NCI-H2171 treated with DMSO at 0.1 percent for 48 hours (cell line): ENCODE measurements around the gene BEGAIN.
A peak's percentile ranks its signal among the peaks of the same experiment; 100 is the strongest.

ENCODE experiments used
- DNase-seq: peaks from one replicate; lab custom pipeline; 2025; lab: John Stamatoyannopoulos, UW

The BEGAIN gene

GRCh38 chr14:100581228-100582145 lies 5.7 kb downstream of the BEGAIN start:
- no peak for DNase-seq

- DNase-seq: no peak
These were observed 6.6 kb downstream of the BEGAIN start for GRCh38 chr14:100580316-100581227.

- DNase-seq: no peak
These were observed 8.7 kb downstream of the BEGAIN start for GRCh38 chr14:100578552-100578951.

GRCh38 chr14:100577986-100578431 lies 9.2 kb downstream of the BEGAIN start:
- no peak for DNase-seq

- DNase-seq: no peak
These were observed 9.8 kb downstream of the BEGAIN start for GRCh38 chr14:100577321-100577985.

- DNase-seq: no peak
These were observed 10.8 kb downstream of the BEGAIN start for GRCh38 chr14:100576091-100577085.

GRCh38 chr14:100575266-100575995 lies 11.8 kb downstream of the BEGAIN start:
- no peak for DNase-seq

- no peak for DNase-seq
These were observed 12.6 kb downstream of the BEGAIN start for GRCh38 chr14:100574642-100575031.

- DNase-seq: no peak
These were observed 13.2 kb downstream of the BEGAIN start for GRCh38 chr14:100573757-100574641.

GRCh38 chr14:100573002-100573756 lies 14.0 kb downstream of the BEGAIN start:
- DNase-seq: peak; percentile 91

- DNase-seq: no peak
These were observed 14.7 kb downstream of the BEGAIN start for GRCh38 chr14:100572543-100572942.

GRCh38 chr14:100571837-100572236 lies 15.4 kb downstream of the BEGAIN start:
- no peak for DNase-seq

- DNase-seq: no peak
These were observed 16.3 kb downstream of the BEGAIN start for GRCh38 chr14:100570726-100571454.

GRCh38 chr14:100569734-100570286 lies 17.4 kb downstream of the BEGAIN start:
- no peak for DNase-seq

GRCh38 chr14:100568998-100569733 lies 18.1 kb downstream of the BEGAIN start:
- no peak for DNase-seq

- no peak for DNase-seq
These were observed 18.8 kb downstream of the BEGAIN start for GRCh38 chr14:100568164-100568997.
